ENCODE measurements around the gene PMF1.

Gene PMF1

GRCh38 chr1:156270314-156270713 is 57.5 kb downstream of the PMF1 start:
- no peaks in the 10 kb centered on the region for H3K4me1 ChIP-seq (ENCODE audit: control extremely low read depth in 1 of 4, control insufficient read depth in 4 of 4, insufficient read depth in 4 of 4, low read length in 3 of 4)
- no peaks in the 10 kb centered on the region for H3K9me3 ChIP-seq (ENCODE audit: control extremely low read depth in 1 of 5, control insufficient read depth in 4 of 5, insufficient read depth in 2 of 5, low read depth in 1 of 5, low read length in 4 of 5)
- H3K4me3 ChIP-seq (ENCODE audit: control insufficient read depth in 1 of 7, extremely low read depth in 1 of 7, insufficient read depth in 4 of 7, low read depth in 2 of 7, low read length in 6 of 7), result no peak overlapping the region
- DNase-seq, result no peak
- no peak overlapping the region for H3K27ac ChIP-seq (ENCODE audit: insufficient read depth in 1 of 2, low read depth in 1 of 2, low read length in 2 of 2, poor library complexity in 1 of 2, severe bottlenecking in 2 of 2)
- 100% methylated on average over 1 of the region's 3 CpGs for WGBS (ENCODE audit: insufficient coverage)
- H3K27me3 ChIP-seq (replicated peaks in 2 of 5; ENCODE audit: control insufficient read depth in 4 of 5, insufficient read depth in 5 of 5, low read length in 4 of 5), result no peaks in the 10 kb centered on the region
- H3K36me3 ChIP-seq (ENCODE audit: control insufficient read depth in 4 of 4, insufficient read depth in 4 of 4, low read length in 3 of 4), result peaks cover 44 to 89% (median 71%) of the 10 kb centered on the region in 4 experiments
- POLR2A ChIA-PET, result no interaction called here
- CTCF ChIA-PET, result interaction anchor here (2.0 kb wide), 1 partner anchor 10 kb away, joined by 6 read pairs; no protein-coding TSS in a partner anchor

- Histone ChIP-seq H3K9me3 (ENCODE audit: control extremely low read depth in 1 of 5, control insufficient read depth in 4 of 5, insufficient read depth in 2 of 5, low read depth in 1 of 5, low read length in 4 of 5) (no peaks in the 10 kb centered on the region), H3K27me3 (replicated peaks in 2 of 5; ENCODE audit: control insufficient read depth in 4 of 5, insufficient read depth in 5 of 5, low read length in 4 of 5) (no peaks in the 10 kb centered on the region), H3K36me3 (ENCODE audit: control insufficient read depth in 4 of 4, insufficient read depth in 4 of 4, low read length in 3 of 4) (peaks cover 24 to 81% (median 58%) of the 10 kb centered on the region in 4 experiments), H3K4me1 (ENCODE audit: control extremely low read depth in 1 of 4, control insufficient read depth in 4 of 4, insufficient read depth in 4 of 4, low read length in 3 of 4) (peaks cover 2 to 9% (median 7%) of the 10 kb centered on the region in 4 experiments), H3K4me3 (ENCODE audit: control insufficient read depth in 1 of 7, extremely low read depth in 1 of 7, insufficient read depth in 4 of 7, low read depth in 2 of 7, low read length in 6 of 7) (no peak overlapping the region), H3K27ac (ENCODE audit: insufficient read depth in 1 of 2, low read depth in 1 of 2, low read length in 2 of 2, poor library complexity in 1 of 2, severe bottlenecking in 2 of 2) (no peak overlapping the region)
- CTCF ChIA-PET, result interaction anchor here (1.0 kb wide), 1 partner anchor 16 kb away, joined by 3 read pairs; no protein-coding TSS in a partner anchor
- DNase-seq, result no peak
- POLR2A ChIA-PET, result no interaction called here
Observed at GRCh38 chr1:156276532-156276931, 63.7 kb downstream of the PMF1 start.

GRCh38 chr1:156276966-156277381 is 64.2 kb downstream of the PMF1 start:
- Histone ChIP-seq H3K27me3 (replicated peaks in 2 of 5; ENCODE audit: control insufficient read depth in 4 of 5, insufficient read depth in 5 of 5, low read length in 4 of 5) (no peaks in the 10 kb centered on the region), H3K36me3 (ENCODE audit: control insufficient read depth in 4 of 4, insufficient read depth in 4 of 4, low read length in 3 of 4) (peaks cover 21 to 77% (median 56%) of the 10 kb centered on the region in 4 experiments), H3K4me3 (ENCODE audit: control insufficient read depth in 1 of 7, extremely low read depth in 1 of 7, insufficient read depth in 4 of 7, low read depth in 2 of 7, low read length in 6 of 7) (no peak overlapping the region), H3K4me1 (ENCODE audit: control extremely low read depth in 1 of 4, control insufficient read depth in 4 of 4, insufficient read depth in 4 of 4, low read length in 3 of 4) (peaks cover 5 to 12% (median 11%) of the 10 kb centered on the region in 4 experiments), H3K27ac (ENCODE audit: insufficient read depth in 1 of 2, low read depth in 1 of 2, low read length in 2 of 2, poor library complexity in 1 of 2, severe bottlenecking in 2 of 2) (no peak overlapping the region), H3K9me3 (ENCODE audit: control extremely low read depth in 1 of 5, control insufficient read depth in 4 of 5, insufficient read depth in 2 of 5, low read depth in 1 of 5, low read length in 4 of 5) (no peaks in the 10 kb centered on the region)
- POLR2A ChIA-PET, result no interaction called here
- DNase-seq, result no peak
- WGBS (ENCODE audit: insufficient coverage), result 84% methylated on average over 6 of the region's 6 CpGs
- CTCF ChIA-PET, result interaction anchor here (1.0 to 1.9 kb wide), 2 partner anchors 15 to 61 kb away, joined by 3 to 5 read pairs; partner anchors contain the start of genes CCT3 and TSACC

- POLR2A ChIA-PET, result no interaction called here
Observed at GRCh38 chr1:156279837-156280236, 67.0 kb downstream of the PMF1 start.

GRCh38 chr1:156281281-156281680 is 68.5 kb downstream of the PMF1 start:
- Histone ChIP-seq H3K9me3 (ENCODE audit: control extremely low read depth in 1 of 5, control insufficient read depth in 4 of 5, insufficient read depth in 2 of 5, low read depth in 1 of 5, low read length in 4 of 5) (no peaks in the 10 kb centered on the region), H3K4me1 (ENCODE audit: control extremely low read depth in 1 of 4, control insufficient read depth in 4 of 4, insufficient read depth in 4 of 4, low read length in 3 of 4) (peaks cover 11 to 25% (median 21%) of the 10 kb centered on the region in 4 experiments), H3K4me3 (ENCODE audit: control insufficient read depth in 1 of 7, extremely low read depth in 1 of 7, insufficient read depth in 4 of 7, low read depth in 2 of 7, low read length in 6 of 7) (peak overlapping the region in 6 of 7 experiments; percentile 86 to 98 (median 94)), H3K27me3 (replicated peaks in 2 of 5; ENCODE audit: control insufficient read depth in 4 of 5, insufficient read depth in 5 of 5, low read length in 4 of 5) (no peaks in the 10 kb centered on the region), H3K36me3 (ENCODE audit: control insufficient read depth in 4 of 4, insufficient read depth in 4 of 4, low read length in 3 of 4) (peaks cover 6 to 43% (median 26%) of the 10 kb centered on the region in 4 experiments), H3K27ac (ENCODE audit: insufficient read depth in 1 of 2, low read depth in 1 of 2, low read length in 2 of 2, poor library complexity in 1 of 2, severe bottlenecking in 2 of 2) (peak overlapping the region in 1 of 2 experiments; percentile 95)
- WGBS (ENCODE audit: insufficient coverage), result 50% methylated on average over 6 of the region's 8 CpGs
- ChIA-PET POLR2A (no interaction called here), CTCF (interaction anchor here (0.7 to 3.0 kb wide), 4 partner anchors 10 to 153 kb away, joined by 3 to 13 read pairs (median 4); no protein-coding TSS in a partner anchor)
- peak; percentile 21 to 63 (median 47) for DNase-seq

More at GRCh38 chr1:156279837-156280236, 67.0 kb downstream of the PMF1 start:
- no peak for DNase-seq
- 100% methylated on average over 1 of the region's 3 CpGs for WGBS (ENCODE audit: insufficient coverage)
- H3K4me1 ChIP-seq (ENCODE audit: control extremely low read depth in 1 of 4, control insufficient read depth in 4 of 4, insufficient read depth in 4 of 4, low read length in 3 of 4), result peaks cover 11 to 25% (median 21%) of the 10 kb centered on the region in 4 experiments
- CTCF ChIA-PET, result interaction anchor here (1.0 to 3.0 kb wide), 6 partner anchors 20 to 143 kb away, joined by 3 to 13 read pairs (median 3); no protein-coding TSS in a partner anchor
- no peak overlapping the region for H3K27ac ChIP-seq (ENCODE audit: insufficient read depth in 1 of 2, low read depth in 1 of 2, low read length in 2 of 2, poor library complexity in 1 of 2, severe bottlenecking in 2 of 2)
- peaks cover 6 to 49% (median 31%) of the 10 kb centered on the region in 4 experiments for H3K36me3 ChIP-seq (ENCODE audit: control insufficient read depth in 4 of 4, insufficient read depth in 4 of 4, low read length in 3 of 4)
- no peaks in the 10 kb centered on the region for H3K27me3 ChIP-seq (replicated peaks in 2 of 5; ENCODE audit: control insufficient read depth in 4 of 5, insufficient read depth in 5 of 5, low read length in 4 of 5)
- H3K4me3 ChIP-seq (ENCODE audit: control insufficient read depth in 1 of 7, extremely low read depth in 1 of 7, insufficient read depth in 4 of 7, low read depth in 2 of 7, low read length in 6 of 7), result no peak overlapping the region
- H3K9me3 ChIP-seq (ENCODE audit: control extremely low read depth in 1 of 5, control insufficient read depth in 4 of 5, insufficient read depth in 2 of 5, low read depth in 1 of 5, low read length in 4 of 5), result no peaks in the 10 kb centered on the region

- WGBS (ENCODE audit: insufficient coverage), result 7% methylated on average over 12 of the region's 22 CpGs
- CTCF ChIA-PET, result interaction anchor here (1.1 to 3.0 kb wide), 5 partner anchors 10 to 153 kb away, joined by 3 to 13 read pairs (median 6); no protein-coding TSS in a partner anchor
- no peaks in the 10 kb centered on the region for H3K27me3 ChIP-seq (replicated peaks in 2 of 5; ENCODE audit: control insufficient read depth in 4 of 5, insufficient read depth in 5 of 5, low read length in 4 of 5)
- peaks cover 6 to 40% (median 22%) of the 10 kb centered on the region in 4 experiments for H3K36me3 ChIP-seq (ENCODE audit: control insufficient read depth in 4 of 4, insufficient read depth in 4 of 4, low read length in 3 of 4)
- peak overlapping the region; percentile 48 to 98 (median 90) for H3K4me3 ChIP-seq (ENCODE audit: control insufficient read depth in 1 of 7, extremely low read depth in 1 of 7, insufficient read depth in 4 of 7, low read depth in 2 of 7, low read length in 6 of 7)
- peaks cover 11 to 25% (median 21%) of the 10 kb centered on the region in 4 experiments for H3K4me1 ChIP-seq (ENCODE audit: control extremely low read depth in 1 of 4, control insufficient read depth in 4 of 4, insufficient read depth in 4 of 4, low read length in 3 of 4)
- POLR2A ChIA-PET, result interaction anchor here (0.6 to 1.1 kb wide), 2 partner anchors 33 to 348 kb away, joined by 3 read pairs; no protein-coding TSS in a partner anchor
- no peak for DNase-seq
- peak overlapping the region; percentile 85 to 95 for H3K27ac ChIP-seq (ENCODE audit: insufficient read depth in 1 of 2, low read depth in 1 of 2, low read length in 2 of 2, poor library complexity in 1 of 2, severe bottlenecking in 2 of 2)
- H3K9me3 ChIP-seq (ENCODE audit: control extremely low read depth in 1 of 5, control insufficient read depth in 4 of 5, insufficient read depth in 2 of 5, low read depth in 1 of 5, low read length in 4 of 5), result no peaks in the 10 kb centered on the region
Observed at GRCh38 chr1:156281693-156282478, 69.1 kb downstream of the PMF1 start.

Data from common myeloid progenitor, CD34-positive (primary cell).